ENCODE measurements around the gene EP300. TPM values are rescaled to one million over a fixed set of nuclear protein-coding genes. Genes with fewer than 3 reads are reported as not detected.

EP300 gene
- total and polyA plus RNA-seq, 11 donors: 11.4 to 58.0 (median 34.7) TPM

DNA sequence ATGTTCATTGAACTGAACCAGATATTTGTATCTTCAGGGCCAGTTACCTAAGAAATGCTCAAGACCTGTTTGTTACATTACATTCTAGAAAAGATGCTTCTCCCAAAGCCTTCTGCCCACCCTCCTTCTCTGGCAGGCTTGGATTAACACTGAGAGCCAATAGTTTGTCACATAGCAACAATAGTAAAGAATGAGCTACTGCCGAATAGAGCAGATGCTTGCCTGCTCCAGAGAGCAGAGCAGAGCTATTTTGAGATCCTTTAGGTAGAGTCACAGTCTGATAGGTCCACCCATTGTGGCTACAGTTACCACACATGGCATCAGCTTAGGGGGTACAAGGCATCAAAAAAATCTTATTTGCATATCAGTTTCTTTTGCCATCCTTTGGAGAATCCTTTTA, 13.5 kb upstream of the EP300 start:
- Histone ChIP-seq H3K4me1 (no peaks in the 10 kb centered on the region), H3K4me3 (no peak overlapping the region), H3K27ac (no peak overlapping the region), H3K9me3 (no peaks in the 10 kb centered on the region), H3K27me3 (no peaks in the 10 kb centered on the region), H3K36me3 (no peaks in the 10 kb centered on the region)
- WGBS, 4 donors: 21 to 38% (median 28%) methylated on average over 1 of the region's 1 CpG
- intact Hi-C loops (cut with DNase I): no loop called here
- ATAC-seq (peak; percentile 43 to 73 (median 62)), DNase-seq (no peak)
- no peak for TF ChIP-seq POLR2A (IDR thresholded peaks at IDR 0.05)

DNA sequence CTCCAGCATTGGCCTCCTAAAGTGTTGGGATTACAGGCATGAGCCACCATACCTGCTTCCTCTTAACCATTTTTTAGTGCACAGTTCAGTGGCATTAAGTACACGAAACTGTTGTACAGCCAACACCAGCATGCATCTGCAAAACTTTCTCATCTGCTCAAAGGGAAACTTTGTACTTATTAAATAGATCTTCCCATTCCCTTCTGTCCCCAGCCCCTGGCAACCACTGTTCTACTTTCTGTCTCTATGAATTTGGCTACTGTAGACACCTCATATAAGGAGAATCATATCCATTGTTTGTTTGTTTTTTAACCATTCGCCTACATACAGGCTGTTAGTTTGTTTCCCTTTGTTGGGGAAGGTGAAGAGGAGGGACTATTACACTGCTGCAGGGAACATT, 6.5 kb upstream of the EP300 start:
- intact Hi-C loops (cut with DNase I): no loop called here
- ATAC-seq (no peak), DNase-seq (no peak)
- Histone ChIP-seq H3K4me3 (no peak overlapping the region), H3K9me3 (no peaks in the 10 kb centered on the region), H3K36me3 (no peaks in the 10 kb centered on the region), H3K4me1 (peaks cover 0 to 5% (median 3%) of the 10 kb centered on the region in 12 donors), H3K27me3 (no peaks in the 10 kb centered on the region), H3K27ac (no peak overlapping the region)
- WGBS, 4 donors: 81 to 89% (median 86%) methylated on average over 2 of the region's 2 CpGs
- TF ChIP-seq, protein P1, sequence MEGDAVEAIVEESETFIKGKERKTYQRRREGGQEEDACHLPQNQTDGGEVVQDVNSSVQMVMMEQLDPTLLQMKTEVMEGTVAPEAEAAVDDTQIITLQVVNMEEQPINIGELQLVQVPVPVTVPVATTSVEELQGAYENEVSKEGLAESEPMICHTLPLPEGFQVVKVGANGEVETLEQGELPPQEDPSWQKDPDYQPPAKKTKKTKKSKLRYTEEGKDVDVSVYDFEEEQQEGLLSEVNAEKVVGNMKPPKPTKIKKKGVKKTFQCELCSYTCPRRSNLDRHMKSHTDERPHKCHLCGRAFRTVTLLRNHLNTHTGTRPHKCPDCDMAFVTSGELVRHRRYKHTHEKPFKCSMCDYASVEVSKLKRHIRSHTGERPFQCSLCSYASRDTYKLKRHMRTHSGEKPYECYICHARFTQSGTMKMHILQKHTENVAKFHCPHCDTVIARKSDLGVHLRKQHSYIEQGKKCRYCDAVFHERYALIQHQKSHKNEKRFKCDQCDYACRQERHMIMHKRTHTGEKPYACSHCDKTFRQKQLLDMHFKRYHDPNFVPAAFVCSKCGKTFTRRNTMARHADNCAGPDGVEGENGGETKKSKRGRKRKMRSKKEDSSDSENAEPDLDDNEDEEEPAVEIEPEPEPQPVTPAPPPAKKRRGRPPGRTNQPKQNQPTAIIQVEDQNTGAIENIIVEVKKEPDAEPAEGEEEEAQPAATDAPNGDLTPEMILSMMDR (IDR thresholded peaks at IDR 0.05): no peak
- no peak for TF ChIP-seq POLR2A (IDR thresholded peaks at IDR 0.05)

DNA sequence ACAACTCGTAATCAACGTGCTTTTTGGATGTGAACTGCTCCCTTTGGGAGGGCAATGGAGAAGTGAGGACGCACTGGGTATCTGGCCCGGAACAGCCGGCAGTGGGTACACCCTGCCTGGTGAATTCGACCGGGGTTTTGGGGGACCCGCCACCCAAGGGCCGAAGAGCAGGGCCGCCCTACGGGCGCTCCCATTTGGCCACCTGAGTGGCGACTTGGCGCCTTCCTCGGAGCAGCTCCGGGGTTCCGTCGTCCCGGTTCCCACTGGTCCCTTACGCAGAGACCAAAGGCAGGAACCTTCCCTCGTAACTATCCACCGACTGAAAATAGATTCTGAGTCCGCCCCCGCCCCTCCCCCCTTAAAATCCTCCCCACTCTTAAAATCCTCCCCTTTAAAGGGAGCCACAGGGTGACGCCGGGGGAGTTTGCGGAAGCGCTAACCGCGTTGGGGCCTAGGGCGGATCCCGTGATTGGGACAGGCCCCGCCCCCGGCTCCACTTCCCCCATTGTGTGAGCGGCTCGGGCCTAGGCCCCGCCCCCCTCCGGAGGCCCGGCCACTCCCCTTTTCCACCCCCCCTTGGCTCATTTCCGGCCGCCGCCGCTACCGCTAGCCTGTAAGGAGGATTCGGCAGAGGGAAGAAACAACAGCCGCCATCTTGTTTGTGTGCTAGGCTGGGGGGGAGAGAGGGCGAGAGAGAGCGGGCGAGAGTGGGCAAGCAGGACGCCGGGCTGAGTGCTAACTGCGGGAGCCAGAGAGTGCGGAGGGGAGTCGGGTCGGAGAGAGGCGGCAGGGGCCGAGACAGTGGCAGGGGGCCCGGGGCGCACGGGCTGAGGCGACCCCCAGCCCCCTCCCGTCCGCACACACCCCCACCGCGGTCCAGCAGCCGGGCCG, 1.0 kb upstream of the EP300 start:
- Histone ChIP-seq H3K4me3 (peak overlapping the region; percentile 73 to 100 (median 86)), H3K9me3 (no peaks in the 10 kb centered on the region), H3K4me1 (peaks cover 10 to 35% (median 27%) of the 10 kb centered on the region in 12 donors), H3K27ac (peak overlapping the region; percentile 98 to 100 (median 100)), H3K27me3 (no peaks in the 10 kb centered on the region), H3K36me3 (no peaks in the 10 kb centered on the region)
- peak; percentile 99 to 100 (median 99) for DNase-seq
- intact Hi-C loops (cut with DNase I): loop anchor here (1.0 to 10.0 kb wide), 10 partner anchors 43 to 291 kb away; partner anchors contain the start of genes RBX1 (in 10 of the 10) and TEF (in 1 of the 10)
- peak; percentile 41 to 76 for TF ChIP-seq POLR2A (IDR thresholded peaks at IDR 0.05)
- TF ChIP-seq, protein P1 (IDR thresholded peaks at IDR 0.05): no peak
- ATAC-seq: peak; percentile 96 to 99 (median 98)
- 0 to 2% (median 0%) methylated on average over 50 to 67 of the region's 67 CpGs for WGBS, 4 donors

DNA sequence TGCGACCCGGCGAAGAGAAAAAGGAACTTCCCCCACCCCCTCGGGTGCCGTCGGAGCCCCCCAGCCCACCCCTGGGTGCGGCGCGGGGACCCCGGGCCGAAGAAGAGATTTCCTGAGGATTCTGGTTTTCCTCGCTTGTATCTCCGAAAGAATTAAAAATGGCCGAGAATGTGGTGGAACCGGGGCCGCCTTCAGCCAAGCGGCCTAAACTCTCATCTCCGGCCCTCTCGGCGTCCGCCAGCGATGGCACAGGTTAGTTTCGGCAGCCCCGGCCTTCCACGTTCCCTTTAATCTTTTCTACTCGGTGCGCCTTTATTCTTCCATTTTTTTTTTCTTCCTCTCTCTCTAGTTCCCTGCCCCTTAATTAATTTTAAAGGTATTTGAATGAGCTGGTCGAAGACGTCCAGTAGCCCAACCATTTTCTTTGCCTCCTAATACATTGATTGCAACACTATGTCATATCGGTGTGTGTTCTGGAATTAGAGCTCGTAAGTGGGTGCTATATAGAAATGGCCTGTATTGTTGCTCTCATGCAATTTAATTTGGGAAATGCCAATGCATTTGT, 537 bp downstream of the EP300 start:
- Histone ChIP-seq H3K36me3 (no peaks in the 10 kb centered on the region), H3K27me3 (no peaks in the 10 kb centered on the region), H3K9me3 (no peaks in the 10 kb centered on the region), H3K4me1 (peaks cover 15 to 51% (median 40%) of the 10 kb centered on the region in 12 donors), H3K27ac (peak overlapping the region; percentile 98 to 100 (median 100)), H3K4me3 (peak overlapping the region; percentile 72 to 100 (median 86))
- intact Hi-C loops (cut with DNase I): loop anchor here in 4 of 10 donors (5.0 to 10.0 kb wide), 4 partner anchors 71 to 289 kb away; partner anchors contain the start of genes RBX1 (in 1 of the 4) and TEF (in 1 of the 4)
- DNase-seq (peak in 3 of 5 donors; percentile 25 to 53 (median 29)), ATAC-seq (no peak)
- TF ChIP-seq, protein P1 (IDR thresholded peaks at IDR 0.05): no peak
- 0 to 1% (median 0%) methylated on average over 22 to 31 of the region's 31 CpGs for WGBS, 4 donors
